ENCODE measurements around the gene ARHGEF4.
"Not testable (repeated sequence)": the region's sequence is repeated elsewhere in the genome, so short reads cannot be mapped to it uniquely, and the experiment has no call there.

ARHGEF4 gene

GRCh38 chr2:131049150-131049718, 212.5 kb downstream of the ARHGEF4 start:
- no peak for DNase-seq (ENCODE audit: low read depth)

- DNase-seq (ENCODE audit: low read depth), result no peak
Measured at GRCh38 chr2:131050896-131051295, 214.2 kb downstream of the ARHGEF4 start.

- DNase-seq (ENCODE audit: low read depth), result no peak
Measured at GRCh38 chr2:131052741-131053263, 216.1 kb downstream of the ARHGEF4 start.

GRCh38 chr2:131054488-131054887, 217.8 kb downstream of the ARHGEF4 start:
- DNase-seq (ENCODE audit: low read depth), result no peak

- peak; percentile 34 for DNase-seq (ENCODE audit: low read depth)
Measured at GRCh38 chr2:131055169-131056065, 218.7 kb downstream of the ARHGEF4 start.

GRCh38 chr2:131056204-131056931, 219.7 kb downstream of the ARHGEF4 start:
- no peak for DNase-seq (ENCODE audit: low read depth)

GRCh38 chr2:131056932-131057287, 220.2 kb downstream of the ARHGEF4 start:
- no peak for DNase-seq (ENCODE audit: low read depth)

GRCh38 chr2:131058214-131058843, 221.6 kb downstream of the ARHGEF4 start:
- DNase-seq (ENCODE audit: low read depth), result no peak

- no peak for DNase-seq (ENCODE audit: low read depth)
Measured at GRCh38 chr2:131058920-131059319, 222.2 kb downstream of the ARHGEF4 start.

- no peak for DNase-seq (ENCODE audit: low read depth)
Measured at GRCh38 chr2:131063501-131064283, 227.0 kb downstream of the ARHGEF4 start.

GRCh38 chr2:131064589-131065512, 228.1 kb downstream of the ARHGEF4 start:
- DNase-seq (ENCODE audit: low read depth), result no peak

- no peak for DNase-seq (ENCODE audit: low read depth)
Measured at GRCh38 chr2:131067465-131068125, 230.9 kb downstream of the ARHGEF4 start.

GRCh38 chr2:131068172-131068571, 231.5 kb downstream of the ARHGEF4 start:
- not testable (repeated sequence) for DNase-seq (ENCODE audit: low read depth)

GRCh38 chr2:131075578-131075977, 238.9 kb downstream of the ARHGEF4 start:
- DNase-seq (ENCODE audit: low read depth), result not testable (repeated sequence)

- DNase-seq (ENCODE audit: low read depth), result peak; percentile 94
Measured at GRCh38 chr2:131076707-131077106, 240.0 kb downstream of the ARHGEF4 start.

- DNase-seq (ENCODE audit: low read depth), result peak; percentile 39
Measured at GRCh38 chr2:131077182-131077846, 240.6 kb downstream of the ARHGEF4 start.

GRCh38 chr2:131077966-131078365, 241.3 kb downstream of the ARHGEF4 start:
- DNase-seq (ENCODE audit: low read depth), result no peak

- not testable (repeated sequence) for DNase-seq (ENCODE audit: low read depth)
Measured at GRCh38 chr2:131079931-131080330, 243.2 kb downstream of the ARHGEF4 start.

GRCh38 chr2:131081190-131081589, 244.5 kb downstream of the ARHGEF4 start:
- no peak for DNase-seq (ENCODE audit: low read depth)

Data from amniotic epithelial cell (primary cell).